ENCODE measurements around the gene IL17REL. TPM values are rescaled to one million over a fixed set of nuclear protein-coding genes. Genes with fewer than 3 reads are reported as not detected.
"Not testable (repeated sequence)": the region's sequence is repeated elsewhere in the genome, so short reads cannot be mapped to it uniquely, and the experiment has no call there.

IL17REL gene
- total RNA-seq, 6 experiments from 2014 or later, result not detected

- Mint-ChIP-seq H3K4me1 (ENCODE audit: low read depth) (no peaks in the 10 kb centered on the region), H3K36me3 (ENCODE audit: low read depth) (0 out of 2 replicates have a peak, but pooled peaks cover 11% of the 10 kb centered on the region), H3K27ac (no peak overlapping the region), H3K9me3 (peaks cover 14% of the 10 kb centered on the region), H3K4me3 (no peak overlapping the region), H3K27me3 (ENCODE audit: insufficient read depth) (peaks cover 8% of the 10 kb centered on the region)
- TF ChIP-seq, protein P1, sequence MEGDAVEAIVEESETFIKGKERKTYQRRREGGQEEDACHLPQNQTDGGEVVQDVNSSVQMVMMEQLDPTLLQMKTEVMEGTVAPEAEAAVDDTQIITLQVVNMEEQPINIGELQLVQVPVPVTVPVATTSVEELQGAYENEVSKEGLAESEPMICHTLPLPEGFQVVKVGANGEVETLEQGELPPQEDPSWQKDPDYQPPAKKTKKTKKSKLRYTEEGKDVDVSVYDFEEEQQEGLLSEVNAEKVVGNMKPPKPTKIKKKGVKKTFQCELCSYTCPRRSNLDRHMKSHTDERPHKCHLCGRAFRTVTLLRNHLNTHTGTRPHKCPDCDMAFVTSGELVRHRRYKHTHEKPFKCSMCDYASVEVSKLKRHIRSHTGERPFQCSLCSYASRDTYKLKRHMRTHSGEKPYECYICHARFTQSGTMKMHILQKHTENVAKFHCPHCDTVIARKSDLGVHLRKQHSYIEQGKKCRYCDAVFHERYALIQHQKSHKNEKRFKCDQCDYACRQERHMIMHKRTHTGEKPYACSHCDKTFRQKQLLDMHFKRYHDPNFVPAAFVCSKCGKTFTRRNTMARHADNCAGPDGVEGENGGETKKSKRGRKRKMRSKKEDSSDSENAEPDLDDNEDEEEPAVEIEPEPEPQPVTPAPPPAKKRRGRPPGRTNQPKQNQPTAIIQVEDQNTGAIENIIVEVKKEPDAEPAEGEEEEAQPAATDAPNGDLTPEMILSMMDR (IDR thresholded peaks at IDR 0.05), result peak; percentile 81
- peak; percentile 15 for DNase-seq
These were observed 19.5 kb downstream of the IL17REL start for GRCh38 chr22:49992921-49993648.

DNA sequence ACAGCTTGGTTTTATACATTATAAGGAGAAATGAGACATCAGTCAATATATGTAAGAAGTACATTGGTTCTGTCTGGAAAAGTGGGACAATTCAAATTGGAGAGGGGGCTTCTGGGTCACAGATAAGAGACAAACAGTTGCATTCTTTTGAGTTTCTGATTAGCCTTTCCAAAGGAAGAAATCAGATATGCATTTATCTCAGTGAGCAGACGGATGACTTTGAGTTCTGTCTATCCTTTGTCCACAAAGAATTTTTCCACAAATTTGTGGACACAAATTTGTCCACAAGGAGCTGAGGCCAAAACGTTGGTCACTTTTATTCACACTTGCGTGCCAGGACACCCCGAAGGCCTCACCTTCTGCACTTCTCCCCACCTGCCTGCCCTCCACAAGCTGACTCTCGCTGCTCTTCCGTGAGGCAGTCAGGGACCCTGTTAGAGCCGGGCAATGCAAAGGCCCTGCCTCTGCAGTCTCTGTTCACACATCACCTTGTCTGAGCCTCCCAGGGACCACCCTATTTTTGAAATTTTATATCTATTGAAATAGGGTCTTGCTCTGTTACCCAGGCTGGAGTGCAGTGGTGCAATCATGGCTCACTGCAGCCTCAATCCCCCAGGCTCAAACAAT is 20.5 kb downstream of the IL17REL start:
- Mint-ChIP-seq H3K27me3 (ENCODE audit: insufficient read depth) (peaks cover 14% of the 10 kb centered on the region), H3K4me1 (ENCODE audit: low read depth) (no peaks in the 10 kb centered on the region), H3K27ac (no peak overlapping the region), H3K36me3 (ENCODE audit: low read depth) (0 out of 2 replicates have a peak, but pooled peaks cover 11% of the 10 kb centered on the region), H3K9me3 (peaks cover 14% of the 10 kb centered on the region), H3K4me3 (no peak overlapping the region)
- TF ChIP-seq, protein P1 (IDR thresholded peaks at IDR 0.05), result no peak
- DNase-seq, result no peak

- no peak overlapping the region for H3K27ac Mint-ChIP-seq
- no peaks in the 10 kb centered on the region for H3K4me1 Mint-ChIP-seq (ENCODE audit: low read depth)
- H3K36me3 Mint-ChIP-seq (ENCODE audit: low read depth), result peaks cover 13% of the 10 kb centered on the region
- H3K9me3 Mint-ChIP-seq, result peaks cover 22% of the 10 kb centered on the region
- H3K27me3 Mint-ChIP-seq (ENCODE audit: insufficient read depth), result peaks cover 16% of the 10 kb centered on the region
- TF ChIP-seq, protein P1 (IDR thresholded peaks at IDR 0.05), result no peak
- no peak for DNase-seq
- no peak overlapping the region for H3K4me3 Mint-ChIP-seq
These were observed 21.4 kb downstream of the IL17REL start for GRCh38 chr22:49991167-49991566.

GRCh38 chr22:49989826-49990225 is 22.7 kb downstream of the IL17REL start:
- not testable (repeated sequence) for H3K4me3 Mint-ChIP-seq; DNase-seq; H3K27ac Mint-ChIP-seq; H3K4me1 Mint-ChIP-seq (ENCODE audit: low read depth)
- peaks cover 32% of the 10 kb centered on the region for H3K9me3 Mint-ChIP-seq
- H3K27me3 Mint-ChIP-seq (ENCODE audit: insufficient read depth), result peaks cover 20% of the 10 kb centered on the region
- peaks cover 21% of the 10 kb centered on the region for H3K36me3 Mint-ChIP-seq (ENCODE audit: low read depth)

DNA sequence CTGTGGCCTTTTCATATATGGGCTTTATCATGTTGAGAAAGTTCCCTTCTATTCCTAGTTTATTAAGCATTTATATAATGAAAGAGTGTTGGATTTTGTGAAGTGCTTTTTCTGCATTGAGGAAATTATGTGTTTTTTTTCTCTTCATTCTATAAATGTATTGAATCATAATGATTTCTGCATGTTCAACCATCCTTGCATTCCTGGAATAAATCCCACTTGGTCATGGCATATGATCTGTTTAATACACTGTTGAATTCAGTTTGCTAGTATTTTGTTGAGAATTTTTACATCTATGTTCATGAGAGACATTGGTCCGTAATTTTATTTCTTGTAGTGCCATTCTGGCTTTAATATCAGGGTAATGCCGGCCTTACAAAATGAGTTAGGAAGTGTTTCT is 26.2 kb downstream of the IL17REL start:
- TF ChIP-seq, protein P1 (IDR thresholded peaks at IDR 0.05), result no peak
- no peaks in the 10 kb centered on the region for H3K4me1 Mint-ChIP-seq (ENCODE audit: low read depth)
- peaks cover 21% of the 10 kb centered on the region for H3K36me3 Mint-ChIP-seq (ENCODE audit: low read depth)
- H3K27me3 Mint-ChIP-seq (ENCODE audit: insufficient read depth), result peaks cover 25% of the 10 kb centered on the region
- H3K9me3 Mint-ChIP-seq, result peaks cover 36% of the 10 kb centered on the region
- DNase-seq, result no peak
- no peak overlapping the region for H3K4me3 Mint-ChIP-seq
- no peak overlapping the region for H3K27ac Mint-ChIP-seq

Data from HFFc6 (cell line).